HCT116 (cell line): Measurements from ENCODE around the gene TJP1.

Experiments used
- CTCF ChIP-seq, 3 experiments: fragments of 200-600 bp in 1 of 3; sonication (generic) in 1 of 3; IDR thresholded peaks in 2 of 3; conservative IDR thresholded peaks in 1 of 3; 2 replicates each; pipeline ENCODE4 v1.5.1; 2012 to 2017; ENCODE audit warnings: low read depth in 2 of 3, low read length in 2 of 3, antibody characterized with exemption in 1 of 3, borderline replicate concordance in 1 of 3, control low read depth in 1 of 3, mild to moderate bottlenecking in 1 of 3, mixed read lengths in 1 of 3, mixed run types in 1 of 3, moderate library complexity in 1 of 3; ENCODE audit not compliant: insufficient read depth in 1 of 3
- MAX ChIP-seq: IDR thresholded peaks from 2 replicates; pipeline ENCODE4 v1.6.1; 2012

GRCh38 chr15:29864501-29864900 lies 42.2 kb upstream of the TJP1 start:
- TF ChIP-seq CTCF (IDR thresholded peaks at IDR 0.05 in 2 of 3, conservative IDR thresholded peaks at IDR 0.05 in 1 of 3; ENCODE audit: borderline replicate concordance in 1 of 3, insufficient read depth in 1 of 3, low read depth in 2 of 3, low read length in 2 of 3) = no peak
- no peak for TF ChIP-seq MAX
